Endothelial cell of umbilical vein (primary cell): Measurements from ENCODE around the gene SRD5A1. TPM values are rescaled to one million over a fixed set of nuclear protein-coding genes. Genes with fewer than 3 reads are reported as not detected.

Experiments used
- BruUV-seq: library from RNA; stranded (reverse); fragments of 400-500 nt; replicated peaks from 2 replicates; lab custom pipeline; 2021; lab: Mats Ljungman, UMichigan
- CTCF ChIA-PET: fragments of 300-600, 350-600 bp; sonication (Branson Sonifier 250); formaldehyde crosslinking; loops from one replicate; lab custom pipeline; 2021; ENCODE audit warnings: antibody characterized with exemption, inconsistent platforms; lab: Charles Lee
- POLR2A ChIA-PET: fragments of 300-600, 350-600 bp; sonication (Branson Sonifier 250); formaldehyde crosslinking; loops from one replicate; lab custom pipeline; 2021; ENCODE audit warnings: antibody characterized with exemption, inconsistent platforms; lab: Charles Lee
- DNase-seq: peaks from one replicate; pipeline ENCODE4 v3.0.0-alpha.2; 2011; ENCODE audit warnings: low read depth, low spot score
- FAIRE-seq: peaks from 2 replicates; lab custom pipeline; 2011; peaks lifted over from hg19 to GRCh38; lab: Jason Lieb, UNC
- H2AFZ ChIP-seq: 2 replicates; pipeline ENCODE4 v1.6.0; 2012; ENCODE audit warnings: low read depth, low read length, control low read depth, inconsistent platforms
- H3K27ac ChIP-seq: 2 replicates; pipeline ENCODE4 v1.5.1; 2011; ENCODE audit warnings: low read depth, mild to moderate bottlenecking, control low read depth, low read length, moderate library complexity; ENCODE audit not compliant: insufficient read depth
- H3K27me3 ChIP-seq, 2 experiments: 2 replicates each; pipeline versions ENCODE4 v1.6.0 to v1.6.1; 2011; ENCODE audit warnings: low read length in 2 of 2, mixed read lengths in 1 of 2; ENCODE audit not compliant: control insufficient read depth in 2 of 2, insufficient read depth in 2 of 2
- H3K36me3 ChIP-seq, 2 experiments: 2 replicates in 1 of 2; 3 replicates in 1 of 2; pipeline ENCODE4 v1.5.1; 2011; ENCODE audit warnings: low read length in 2 of 2, mild to moderate bottlenecking in 1 of 2, moderate library complexity in 1 of 2; ENCODE audit not compliant: control insufficient read depth in 2 of 2, insufficient read depth in 2 of 2; ENCODE audit errors: extremely low read depth in 1 of 2
- H3K4me1 ChIP-seq: 3 replicates; pipeline ENCODE4 v1.5.1; 2011; ENCODE audit warnings: mild to moderate bottlenecking, low read length; ENCODE audit not compliant: control insufficient read depth, insufficient read depth; ENCODE audit errors: extremely low read depth
- H3K4me2 ChIP-seq: 2 replicates; pipeline ENCODE4 v1.6.1; 2011; ENCODE audit warnings: low read length, control low read depth, mixed read lengths; ENCODE audit not compliant: insufficient read depth
- H3K4me3 ChIP-seq, 3 experiments: fragments of 200-600 bp in 1 of 3; sonication (generic), shearing (Covaris generic) in 1 of 3; replicated peaks in 1 of 3; 2 replicates each; pipeline ENCODE4 v1.5.1; 2011 to 2016; ENCODE audit warnings: control low read depth in 3 of 3, low read length in 3 of 3, mild to moderate bottlenecking in 2 of 3, inconsistent platforms in 1 of 3, low read depth in 1 of 3, moderate library complexity in 1 of 3; ENCODE audit not compliant: insufficient read depth in 1 of 3
- H3K79me2 ChIP-seq: 2 replicates; pipeline ENCODE4 v1.6.0; 2012; ENCODE audit warnings: low read length, inconsistent platforms; ENCODE audit not compliant: control insufficient read depth, insufficient read depth
- H3K9ac ChIP-seq: replicated peaks from 2 replicates; pipeline ENCODE3; 2011; ENCODE audit warnings: low read length, control low read depth; ENCODE audit not compliant: insufficient read depth; ENCODE audit errors: extremely low read depth
- H3K9me1 ChIP-seq: replicated peaks from 3 replicates; pipeline ENCODE4 v1.6.0; 2011; ENCODE audit warnings: mild to moderate bottlenecking, low read length; ENCODE audit not compliant: control insufficient read depth, insufficient read depth; ENCODE audit errors: extremely low read depth
- H3K9me3 ChIP-seq: replicated peaks from 2 replicates; pipeline ENCODE4 v1.5.1; 2012; ENCODE audit warnings: low read length, inconsistent platforms; ENCODE audit not compliant: control insufficient read depth, insufficient read depth
- H4K20me1 ChIP-seq: replicated peaks from 2 replicates; pipeline ENCODE3; 2011; ENCODE audit warnings: mild to moderate bottlenecking, low read length; ENCODE audit not compliant: control insufficient read depth, insufficient read depth; ENCODE audit errors: extremely low read depth
- CTCF ChIP-seq, 2 donors: IDR thresholded peaks; 1 replicate in 1 of 2; 2 replicates in 1 of 2; pipeline ENCODE4 v1.5.1; 2011; ENCODE audit warnings: low read length in 2 of 2, mild to moderate bottlenecking in 2 of 2, moderate library complexity in 2 of 2, control low read depth in 1 of 2, inconsistent platforms in 1 of 2, low read depth in 1 of 2; ENCODE audit not compliant: insufficient read depth in 1 of 2; ENCODE audit errors: extremely low read depth in 1 of 2
- EZH2 ChIP-seq: IDR thresholded peaks from 2 replicates; pipeline ENCODE4 v1.6.1; 2012; ENCODE audit warnings: borderline replicate concordance, low read depth, mild to moderate bottlenecking, moderate library complexity, low read length, inconsistent platforms; ENCODE audit not compliant: severe bottlenecking
- JUN ChIP-seq: IDR thresholded peaks from 2 replicates; pipeline ENCODE4 v1.6.1; 2011; ENCODE audit warnings: borderline replicate concordance, low read depth; ENCODE audit not compliant: insufficient read length, insufficient read depth
- MYC ChIP-seq: IDR thresholded peaks from one replicate; pipeline ENCODE4 v1.6.1; 2011; ENCODE audit warnings: mild to moderate bottlenecking, low read depth, low read length
- dilution Hi-C: fragments of 300-500 bp; cut with MboI; formaldehyde crosslinking; loops from one replicate; pipeline ENCODE4 v1.15.0; 2019; ENCODE audit warnings: low sequenced_read_pairs; ENCODE audit not compliant: extremely low pct_ligation_motif_present
- intact Hi-C: fragments of 100-400 bp; cut with micrococcal nuclease; formaldehyde crosslinking; loops from one replicate; pipeline ENCODE4 v1.10.0; 2022
- polyA plus RNA-seq, 4 experiments: library from polyadenylated mRNA; depleted of rRNA in 3 of 4; stranded (reverse) in 3 of 4; unstranded in 1 of 4; fragments of >200 nt; gene quantifications; 2 replicates each; pipeline versions ENCODE4 v1.2.1 to v1.2.3, GENCODE V29; 2011 to 2012; ENCODE audit warnings: missing spikeins in 1 of 4
- total RNA-seq: library from RNA; stranded (reverse); gene quantifications from 2 replicates; pipeline ENCODE4 v1.2.3, GENCODE V29; 2021
- TF ChIP-seq, protein P1 (sequence below): IDR thresholded peaks from 2 replicates; pipeline ENCODE4 v1.6.1; 2011; ENCODE audit not compliant: insufficient read depth, insufficient read length

SRD5A1 gene
- total and polyA plus RNA-seq, 2 donors (not counting 3 experiments of a cell fraction or from before 2014, with no cell fraction given), result 11.6 to 14.8 TPM

- ChIA-PET POLR2A (no interaction called here), CTCF (no interaction called here)
- DNase-seq, result no peak
- peaks cover 2% of the 10 kb centered on the region for H4K20me1 ChIP-seq
- H3K4me2 ChIP-seq, result no peak overlapping the region
- peaks cover 85% of the 10 kb centered on the region for H3K79me2 ChIP-seq
- H3K9me3 ChIP-seq, result no peaks in the 10 kb centered on the region
- H3K27me3 ChIP-seq, result no peaks in the 10 kb centered on the region
- no peak for FAIRE-seq
- BruUV-seq, result no TSS peak
- no peak for TF ChIP-seq MYC
- TF ChIP-seq, protein P1, sequence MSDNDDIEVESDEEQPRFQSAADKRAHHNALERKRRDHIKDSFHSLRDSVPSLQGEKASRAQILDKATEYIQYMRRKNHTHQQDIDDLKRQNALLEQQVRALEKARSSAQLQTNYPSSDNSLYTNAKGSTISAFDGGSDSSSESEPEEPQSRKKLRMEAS, result no peak
- H3K36me3 ChIP-seq, result peaks cover 21 to 45% of the 10 kb centered on the region in 2 experiments
- H2AFZ ChIP-seq, result no peak overlapping the region
- no peak overlapping the region for H3K9ac ChIP-seq
- no peak overlapping the region for H3K4me3 ChIP-seq
- intact Hi-C loops, result no loop called here
- dilution Hi-C loops, result loop anchor here (25.0 kb wide), 1 partner anchor 111 kb away; no protein-coding TSS in a partner anchor
- no peaks in the 10 kb centered on the region for H3K9me1 ChIP-seq
- peaks cover 6% of the 10 kb centered on the region for H3K4me1 ChIP-seq
- no peak overlapping the region for H3K27ac ChIP-seq
Measured at GRCh38 chr5:6626508-6626907, 6.7 kb upstream of the SRD5A1 start.

GRCh38 chr5:6631441-6631840 lies 1.8 kb upstream of the SRD5A1 start:
- Histone ChIP-seq H3K27ac (peak overlapping the region; percentile 10), H4K20me1 (peaks cover 2% of the 10 kb centered on the region), H3K36me3 (peaks cover 7 to 23% of the 10 kb centered on the region in 2 experiments), H3K9me3 (no peaks in the 10 kb centered on the region), H3K27me3 (no peaks in the 10 kb centered on the region), H3K4me1 (peaks cover 19% of the 10 kb centered on the region), H2AFZ (no peak overlapping the region), H3K79me2 (peaks cover 73% of the 10 kb centered on the region), H3K9ac (peak overlapping the region; percentile 97), H3K4me2 (peak overlapping the region; percentile 87), H3K9me1 (no peaks in the 10 kb centered on the region), H3K4me3 (peak overlapping the region in 1 of 3 experiments; percentile 75)
- DNase-seq, result peak; percentile 6
- TSS peak; percentile 13 for BruUV-seq
- dilution Hi-C loops, result loop anchor here (25.0 kb wide), 1 partner anchor 106 kb away; no protein-coding TSS in a partner anchor
- intact Hi-C loops, result no loop called here
- no peak for FAIRE-seq
- ChIA-PET CTCF (interaction anchor here (0.8 to 4.6 kb wide), 5 partner anchors 13 to 114 kb away, joined by 3 to 59 read pairs (median 3); no protein-coding TSS in a partner anchor), POLR2A (interaction anchor here (0.8 kb wide), 1 partner anchor 101 kb away, joined by 3 read pairs; no protein-coding TSS in a partner anchor)
- no peak for TF ChIP-seq EZH2
- TF ChIP-seq, protein P1, result no peak
- no peak for TF ChIP-seq CTCF (IDR thresholded peaks at IDR 0.05; ENCODE audit: extremely low read depth in 1 of 2, insufficient read depth in 1 of 2, low read depth in 1 of 2, low read length in 2 of 2)
- peak; percentile 13 for TF ChIP-seq JUN
